ENCODE data around the gene LONP2. TPM values are rescaled to one million over a fixed set of nuclear protein-coding genes. Genes with fewer than 3 reads are reported as not detected.

The LONP2 gene
- total and polyA plus RNA-seq, 9 of the 15 experiments (the other 6 are each of a cell fraction or from before 2014, with no cell fraction given): 8.1 to 41.2 (median 25.6) TPM

DNA sequence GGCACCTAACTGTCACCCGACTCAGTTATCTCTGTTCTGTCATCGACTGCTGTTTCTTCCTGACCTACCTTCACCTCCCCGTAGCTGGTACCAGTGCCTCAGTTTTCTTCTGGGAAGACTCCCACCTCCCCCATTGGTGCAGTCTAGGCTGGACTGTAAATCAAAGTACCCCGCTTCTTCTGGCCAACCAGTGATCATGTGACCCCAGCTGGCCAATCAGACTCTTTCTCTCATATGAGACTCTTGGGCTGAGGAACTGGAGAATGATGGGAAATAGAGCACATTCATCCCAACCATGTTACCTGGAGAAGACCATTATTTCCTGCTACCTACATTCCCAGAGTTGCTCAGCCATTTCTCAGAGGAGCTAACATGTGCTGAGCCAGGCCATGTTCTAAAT lies 20.6 kb upstream of the LONP2 start (continued):
- TF ChIP-seq TOE1 (IDR thresholded peaks at IDR 0.05; ENCODE audit: borderline replicate concordance) (peak; percentile 66; the same call in 1 of the 2 replicates), TOE1 (CRISPR knock-in tag; IDR thresholded peaks at IDR 0.05; ENCODE audit: borderline replicate concordance, low read depth) (no peak), ZNF77 (CRISPR knock-in tag; IDR thresholded peaks at IDR 0.05) (no peak)

DNA sequence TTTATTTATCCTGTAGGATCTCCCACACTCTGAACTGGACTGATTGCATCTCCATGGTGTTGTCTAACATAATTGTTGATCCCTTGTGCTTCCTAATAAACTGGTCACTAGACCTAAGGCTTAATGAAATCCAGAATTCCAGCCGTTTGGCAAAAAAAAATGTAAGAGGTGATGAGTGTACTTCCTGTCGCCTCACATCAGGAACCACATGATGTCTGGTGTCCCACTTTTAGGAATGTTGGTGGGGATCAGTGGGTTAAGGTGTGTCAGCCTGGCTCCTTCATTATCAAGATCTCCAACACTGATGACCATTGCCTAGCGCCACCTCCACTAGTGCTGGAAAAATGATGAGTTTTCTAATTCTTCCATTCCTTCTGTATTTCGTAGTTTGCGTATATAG lies 18.6 kb upstream of the LONP2 start:
- ATAC-seq (no peak), DNase-seq (ENCODE audit: extremely low read depth in 1 of 4, low spot score in 3 of 4) (no peak), FAIRE-seq (no peak)
- Histone ChIP-seq H3K27ac (ENCODE audit: extremely low read depth, low read depth, low read length) (no peak overlapping the region), H3K27me3 (ENCODE audit: control insufficient read depth in 2 of 2, insufficient read depth in 2 of 2, low read length in 2 of 2) (peaks cover 28 to 40% of the 10 kb centered on the region in 2 experiments), H4K20me1 (replicated peaks; ENCODE audit: control insufficient read depth, insufficient read depth, low read length) (no peaks in the 10 kb centered on the region), H3K4me1 (replicated peaks in 1 of 2; ENCODE audit: control insufficient read depth in 2 of 2, insufficient read depth in 2 of 2, low read length in 2 of 2) (no peaks in the 10 kb centered on the region), H3K4me2 (ENCODE audit: insufficient read depth, low read length) (no peak overlapping the region), H3K79me2 (ENCODE audit: control insufficient read depth, insufficient read depth, low read length) (no peaks in the 10 kb centered on the region), H3K4me3 (no peak overlapping the region), H3K9me1 (ENCODE audit: control insufficient read depth, insufficient read depth, low read length) (no peaks in the 10 kb centered on the region), H3K9ac (ENCODE audit: insufficient read depth in 1 of 2, low read depth in 2 of 2, low read length in 2 of 2) (no peak overlapping the region), H3K36me3 (ENCODE audit: control insufficient read depth, insufficient read depth, low read length) (no peaks in the 10 kb centered on the region), H2AFZ (ENCODE audit: low read depth, low read length) (no peak overlapping the region), H3K9me3 (replicated peaks; ENCODE audit: control insufficient read depth, insufficient read depth, low read depth, low read length) (no peaks in the 10 kb centered on the region)
- WGBS (ENCODE audit: insufficient coverage, low coverage, missing lambda C conversion rate): 7% methylated on average over 5 of the region's 5 CpGs
- in situ Hi-C loops (cut with MboI) (loop anchor here (10.0 kb wide), 1 partner anchor 399 kb away; no protein-coding TSS in a partner anchor), intact Hi-C loops (cut with micrococcal nuclease) (no loop called here)
- CTCF ChIA-PET (ENCODE audit: low intra/inter-chr PET ratio): no interaction called here
- no TSS peak for BruUV-seq (replicated peaks)
- POLR2A ChIA-PET: interaction anchor here (0.5 kb wide), 1 partner anchor 253 kb away, joined by 3 read pairs; no protein-coding TSS in a partner anchor
- no peak for TF ChIP-seq KAT8 (IDR thresholded peaks at IDR 0.05; ENCODE audit: low read depth)
- TF ChIP-seq CBX8 (IDR thresholded peaks at IDR 0.05; ENCODE audit: borderline replicate concordance, extremely low read depth, low read depth, low read length, poor library complexity, severe bottlenecking): no peak
- TF ChIP-seq ZNF274 (IDR thresholded peaks at IDR 0.05; ENCODE audit: borderline replicate concordance, low read depth, low read length): no peak
- TF ChIP-seq, protein P1, sequence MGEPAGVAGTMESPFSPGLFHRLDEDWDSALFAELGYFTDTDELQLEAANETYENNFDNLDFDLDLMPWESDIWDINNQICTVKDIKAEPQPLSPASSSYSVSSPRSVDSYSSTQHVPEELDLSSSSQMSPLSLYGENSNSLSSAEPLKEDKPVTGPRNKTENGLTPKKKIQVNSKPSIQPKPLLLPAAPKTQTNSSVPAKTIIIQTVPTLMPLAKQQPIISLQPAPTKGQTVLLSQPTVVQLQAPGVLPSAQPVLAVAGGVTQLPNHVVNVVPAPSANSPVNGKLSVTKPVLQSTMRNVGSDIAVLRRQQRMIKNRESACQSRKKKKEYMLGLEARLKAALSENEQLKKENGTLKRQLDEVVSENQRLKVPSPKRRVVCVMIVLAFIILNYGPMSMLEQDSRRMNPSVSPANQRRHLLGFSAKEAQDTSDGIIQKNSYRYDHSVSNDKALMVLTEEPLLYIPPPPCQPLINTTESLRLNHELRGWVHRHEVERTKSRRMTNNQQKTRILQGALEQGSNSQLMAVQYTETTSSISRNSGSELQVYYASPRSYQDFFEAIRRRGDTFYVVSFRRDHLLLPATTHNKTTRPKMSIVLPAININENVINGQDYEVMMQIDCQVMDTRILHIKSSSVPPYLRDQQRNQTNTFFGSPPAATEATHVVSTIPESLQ (CRISPR knock-in tag; IDR thresholded peaks at IDR 0.05): no peak
- TF ChIP-seq RBM25 (IDR thresholded peaks at IDR 0.05; ENCODE audit: low read depth, low read length, severe bottlenecking): no peak
- TF ChIP-seq NFIX (CRISPR knock-in tag; IDR thresholded peaks at IDR 0.05; ENCODE audit: low read depth): no peak
- TF ChIP-seq SRSF7 (optimal IDR thresholded peaks at IDR 0.05; ENCODE audit: low read depth, low read length): no peak
- TF ChIP-seq HMG20B (CRISPR knock-in tag; IDR thresholded peaks at IDR 0.05): no peak
- TF ChIP-seq LARP7 (IDR thresholded peaks at IDR 0.05): no peak
- TF ChIP-seq, protein P2, sequence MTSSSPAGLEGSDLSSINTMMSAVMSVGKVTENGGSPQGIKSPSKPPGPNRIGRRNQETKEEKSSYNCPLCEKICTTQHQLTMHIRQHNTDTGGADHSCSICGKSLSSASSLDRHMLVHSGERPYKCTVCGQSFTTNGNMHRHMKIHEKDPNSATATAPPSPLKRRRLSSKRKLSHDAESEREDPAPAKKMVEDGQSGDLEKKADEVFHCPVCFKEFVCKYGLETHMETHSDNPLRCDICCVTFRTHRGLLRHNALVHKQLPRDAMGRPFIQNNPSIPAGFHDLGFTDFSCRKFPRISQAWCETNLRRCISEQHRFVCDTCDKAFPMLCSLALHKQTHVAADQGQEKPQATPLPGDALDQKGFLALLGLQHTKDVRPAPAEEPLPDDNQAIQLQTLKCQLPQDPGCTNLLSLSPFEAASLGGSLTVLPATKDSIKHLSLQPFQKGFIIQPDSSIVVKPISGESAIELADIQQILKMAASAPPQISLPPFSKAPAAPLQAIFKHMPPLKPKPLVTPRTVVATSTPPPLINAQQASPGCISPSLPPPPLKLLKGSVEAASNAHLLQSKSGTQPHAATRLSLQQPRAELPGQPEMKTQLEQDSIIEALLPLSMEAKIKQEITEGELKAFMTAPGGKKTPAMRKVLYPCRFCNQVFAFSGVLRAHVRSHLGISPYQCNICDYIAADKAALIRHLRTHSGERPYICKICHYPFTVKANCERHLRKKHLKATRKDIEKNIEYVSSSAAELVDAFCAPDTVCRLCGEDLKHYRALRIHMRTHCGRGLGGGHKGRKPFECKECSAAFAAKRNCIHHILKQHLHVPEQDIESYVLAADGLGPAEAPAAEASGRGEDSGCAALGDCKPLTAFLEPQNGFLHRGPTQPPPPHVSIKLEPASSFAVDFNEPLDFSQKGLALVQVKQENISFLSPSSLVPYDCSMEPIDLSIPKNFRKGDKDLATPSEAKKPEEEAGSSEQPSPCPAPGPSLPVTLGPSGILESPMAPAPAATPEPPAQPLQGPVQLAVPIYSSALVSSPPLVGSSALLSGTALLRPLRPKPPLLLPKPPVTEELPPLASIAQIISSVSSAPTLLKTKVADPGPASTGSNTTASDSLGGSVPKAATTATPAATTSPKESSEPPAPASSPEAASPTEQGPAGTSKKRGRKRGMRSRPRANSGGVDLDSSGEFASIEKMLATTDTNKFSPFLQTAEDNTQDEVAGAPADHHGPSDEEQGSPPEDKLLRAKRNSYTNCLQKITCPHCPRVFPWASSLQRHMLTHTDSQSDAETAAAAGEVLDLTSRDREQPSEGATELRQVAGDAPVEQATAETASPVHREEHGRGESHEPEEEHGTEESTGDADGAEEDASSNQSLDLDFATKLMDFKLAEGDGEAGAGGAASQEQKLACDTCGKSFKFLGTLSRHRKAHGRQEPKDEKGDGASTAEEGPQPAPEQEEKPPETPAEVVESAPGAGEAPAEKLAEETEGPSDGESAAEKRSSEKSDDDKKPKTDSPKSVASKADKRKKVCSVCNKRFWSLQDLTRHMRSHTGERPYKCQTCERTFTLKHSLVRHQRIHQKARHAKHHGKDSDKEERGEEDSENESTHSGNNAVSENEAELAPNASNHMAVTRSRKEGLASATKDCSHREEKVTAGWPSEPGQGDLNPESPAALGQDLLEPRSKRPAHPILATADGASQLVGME (CRISPR knock-in tag; IDR thresholded peaks at IDR 0.05): no peak
- no peak for TF ChIP-seq FOSL1 (tag; conservative IDR thresholded peaks at IDR 0.05)
- no peak for TF ChIP-seq U2AF2 (optimal IDR thresholded peaks at IDR 0.05; ENCODE audit: low read depth, low read length)
